GM06990 (cell line): Measurements from ENCODE around the gene MINDY4.

Experiments
- DNase-seq: peaks from one replicate; pipeline ENCODE4 v3.0.0-alpha.2; 2011; ENCODE audit not compliant: insufficient read length; ENCODE audit errors: extremely low read depth
- H3K27me3 ChIP-seq: replicated peaks from 2 replicates; pipeline ENCODE4 v1.6.0; 2011; ENCODE audit warnings: low read length; ENCODE audit not compliant: control insufficient read depth, insufficient read depth
- H3K36me3 ChIP-seq: 2 replicates; pipeline ENCODE4 v1.5.1; 2011; ENCODE audit warnings: low read length; ENCODE audit not compliant: control insufficient read depth, insufficient read depth
- H3K4me3 ChIP-seq: replicated peaks from 2 replicates; pipeline ENCODE4 v1.5.1; 2011; ENCODE audit warnings: low read depth, mild to moderate bottlenecking, control low read depth, low read length
- CTCF ChIP-seq: IDR thresholded peaks from 2 replicates; pipeline ENCODE4 v1.5.1; 2011; ENCODE audit warnings: low read length, control low read depth, mild to moderate bottlenecking, inconsistent platforms; ENCODE audit not compliant: insufficient read depth, poor library complexity, severe bottlenecking

MINDY4 gene

GRCh38 chr7:30941582-30942323 is 170.5 kb downstream of the MINDY4 start:
- no peak overlapping the region for H3K4me3 ChIP-seq
- no peak for TF ChIP-seq CTCF
- H3K36me3 ChIP-seq: no peaks in the 10 kb centered on the region
- no peaks in the 10 kb centered on the region; the same call in 1 of the 2 replicates for H3K27me3 ChIP-seq
- DNase-seq: no peak
